AG04450 (cell line): ENCODE results near the gene POLDIP2. TPM values are rescaled to one million over a fixed set of nuclear protein-coding genes. Genes with fewer than 3 reads are reported as not detected.

Experiments used
- CTCF ChIA-PET: fragments of 300-600, 350-600 bp; formaldehyde crosslinking; extraction: SDS; loops from one replicate; lab custom pipeline; 2022; ENCODE audit warnings: antibody characterized with exemption, inconsistent platforms; lab: Charles Lee
- POLR2A ChIA-PET: fragments of 350-600 bp; formaldehyde crosslinking; extraction: SDS; loops from one replicate; lab custom pipeline; 2021; ENCODE audit warnings: antibody characterized with exemption, inconsistent platforms; lab: Yijun Ruan, JAX
- DNase-seq: peaks from one replicate; pipeline ENCODE4 v3.0.0-alpha.2; 2011; ENCODE audit warnings: low read depth, low spot score
- H3K27ac ChIP-seq: one replicate; pipeline ENCODE4 v1.5.1; 2012; ENCODE audit warnings: low read depth, low read length, control low read depth
- H3K27me3 ChIP-seq: one replicate; pipeline ENCODE4 v1.6.0; 2012; ENCODE audit warnings: low read length; ENCODE audit not compliant: control insufficient read depth, insufficient read depth
- H3K4me3 ChIP-seq: 2 replicates; pipeline ENCODE4 v1.5.1; 2011; ENCODE audit warnings: mild to moderate bottlenecking, low read depth, low read length, control low read depth
- H3K9me3 ChIP-seq: 2 replicates; pipeline ENCODE4 v1.5.1; 2012; ENCODE audit warnings: low read length; ENCODE audit not compliant: control insufficient read depth, insufficient read depth
- polyA plus RNA-seq: library from polyadenylated mRNA; depleted of rRNA; stranded (reverse); fragments of >200 nt; gene quantifications from 2 replicates; pipeline ENCODE4 v1.2.3, GENCODE V29; 2011
- TF ChIP-seq, protein P1 (sequence below): IDR thresholded peaks from 2 replicates; pipeline ENCODE4 v1.5.1; 2011; ENCODE audit warnings: low read depth, low read length, control low read depth, inconsistent platforms

POLDIP2 gene
- polyA plus RNA-seq, 1 experiment: 84.7 TPM

- H3K27me3 ChIP-seq: no peaks in the 10 kb centered on the region
- H3K4me3 ChIP-seq: no peak overlapping the region
- POLR2A ChIA-PET: interaction anchor here (0.7 kb wide), 1 partner anchor 350 kb away, joined by 3 read pairs; no protein-coding TSS in a partner anchor
- no peaks in the 10 kb centered on the region for H3K9me3 ChIP-seq
- DNase-seq: no peak
- CTCF ChIA-PET: interaction anchor here (0.6 kb wide), 1 partner anchor 497 kb away, joined by 5 read pairs; no protein-coding TSS in a partner anchor
- TF ChIP-seq, protein P1, sequence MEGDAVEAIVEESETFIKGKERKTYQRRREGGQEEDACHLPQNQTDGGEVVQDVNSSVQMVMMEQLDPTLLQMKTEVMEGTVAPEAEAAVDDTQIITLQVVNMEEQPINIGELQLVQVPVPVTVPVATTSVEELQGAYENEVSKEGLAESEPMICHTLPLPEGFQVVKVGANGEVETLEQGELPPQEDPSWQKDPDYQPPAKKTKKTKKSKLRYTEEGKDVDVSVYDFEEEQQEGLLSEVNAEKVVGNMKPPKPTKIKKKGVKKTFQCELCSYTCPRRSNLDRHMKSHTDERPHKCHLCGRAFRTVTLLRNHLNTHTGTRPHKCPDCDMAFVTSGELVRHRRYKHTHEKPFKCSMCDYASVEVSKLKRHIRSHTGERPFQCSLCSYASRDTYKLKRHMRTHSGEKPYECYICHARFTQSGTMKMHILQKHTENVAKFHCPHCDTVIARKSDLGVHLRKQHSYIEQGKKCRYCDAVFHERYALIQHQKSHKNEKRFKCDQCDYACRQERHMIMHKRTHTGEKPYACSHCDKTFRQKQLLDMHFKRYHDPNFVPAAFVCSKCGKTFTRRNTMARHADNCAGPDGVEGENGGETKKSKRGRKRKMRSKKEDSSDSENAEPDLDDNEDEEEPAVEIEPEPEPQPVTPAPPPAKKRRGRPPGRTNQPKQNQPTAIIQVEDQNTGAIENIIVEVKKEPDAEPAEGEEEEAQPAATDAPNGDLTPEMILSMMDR: no peak
- no peak overlapping the region for H3K27ac ChIP-seq
Observed at GRCh38 chr17:28390984-28391383, 33.7 kb upstream of the POLDIP2 start.

- DNase-seq: no peak
- Histone ChIP-seq H3K9me3 (no peaks in the 10 kb centered on the region), H3K27me3 (no peaks in the 10 kb centered on the region), H3K4me3 (no peak overlapping the region), H3K27ac (no peak overlapping the region)
- TF ChIP-seq, protein P1: no peak
- POLR2A ChIA-PET: interaction anchor here (0.7 kb wide), 1 partner anchor 350 kb away, joined by 3 read pairs; no protein-coding TSS in a partner anchor
- CTCF ChIA-PET: no interaction called here
Observed at GRCh38 chr17:28390563-28390962, 33.2 kb upstream of the POLDIP2 start.

DNA sequence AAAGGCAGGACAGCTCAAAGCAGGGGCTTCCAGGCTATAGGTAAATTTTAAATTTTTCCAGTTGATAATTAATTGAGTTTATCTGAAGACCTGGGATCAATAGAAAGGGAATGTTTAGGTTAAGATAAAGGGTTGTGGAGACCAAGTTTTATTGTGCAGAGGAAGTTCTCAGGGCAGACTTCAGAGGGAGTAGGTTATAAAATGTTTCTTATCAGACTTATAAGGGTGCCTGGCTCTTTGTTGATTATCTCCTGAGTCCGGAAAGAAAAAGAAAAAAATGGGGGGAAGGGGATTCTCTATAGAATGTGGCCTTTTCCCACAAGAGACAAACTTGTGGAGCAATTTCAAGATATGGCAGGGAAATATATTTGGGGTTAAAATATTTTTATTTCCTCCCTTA lies 32.8 kb upstream of the POLDIP2 start:
- no peaks in the 10 kb centered on the region for H3K9me3 ChIP-seq
- ChIA-PET CTCF (no interaction called here), POLR2A (no interaction called here)
- H3K27me3 ChIP-seq: no peaks in the 10 kb centered on the region
- DNase-seq: no peak
- H3K27ac ChIP-seq: no peak overlapping the region
- TF ChIP-seq, protein P1: no peak
- H3K4me3 ChIP-seq: no peak overlapping the region

DNA sequence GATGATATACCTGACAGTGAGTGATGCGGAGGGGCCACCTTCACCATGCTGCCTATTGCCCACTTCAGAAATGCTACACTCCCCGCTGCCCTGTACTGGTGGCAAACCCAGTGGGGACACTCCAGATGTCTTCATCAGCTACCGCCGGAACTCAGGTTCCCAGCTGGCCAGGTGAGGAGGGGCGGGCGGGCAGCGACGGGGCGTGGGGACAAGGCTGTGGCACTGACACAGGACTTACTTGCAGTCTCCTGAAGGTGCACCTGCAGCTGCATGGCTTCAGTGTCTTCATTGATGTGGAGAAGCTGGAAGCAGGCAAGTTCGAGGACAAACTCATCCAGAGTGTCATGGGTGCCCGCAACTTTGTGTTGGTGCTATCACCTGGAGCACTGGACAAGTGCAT lies 30.8 kb upstream of the POLDIP2 start:
- no peak overlapping the region for H3K27ac ChIP-seq
- POLR2A ChIA-PET: no interaction called here
- CTCF ChIA-PET: no interaction called here

GRCh38 chr17:28386391-28386790 lies 29.1 kb upstream of the POLDIP2 start:
- Histone ChIP-seq H3K4me3 (no peak overlapping the region), H3K9me3 (no peaks in the 10 kb centered on the region; the same call in 1 of the 2 replicates), H3K27me3 (no peaks in the 10 kb centered on the region), H3K27ac (no peak overlapping the region)
- no peak for DNase-seq
- TF ChIP-seq, protein P1: no peak
- CTCF ChIA-PET: interaction anchor here (0.7 kb wide), 1 partner anchor 151 kb away, joined by 3 read pairs; no protein-coding TSS in a partner anchor
- POLR2A ChIA-PET: no interaction called here

More for the DNA sequence above, 30.8 kb upstream of the POLDIP2 start:
- no peak for DNase-seq
- H3K4me3 ChIP-seq: no peak overlapping the region
- H3K27me3 ChIP-seq: no peaks in the 10 kb centered on the region
- H3K9me3 ChIP-seq: no peaks in the 10 kb centered on the region; the same call in 1 of the 2 replicates
- TF ChIP-seq, protein P1: no peak
